CD4-positive, alpha-beta T cell treated with Interleukin-4 for 4 hours (primary cell): ENCODE data around the gene LRRC8A.
"Not testable (repeated sequence)": the region's sequence is repeated elsewhere in the genome, so short reads cannot be mapped to it uniquely, and the experiment has no call there.

Source experiments
- DNase-seq: peaks from one replicate; pipeline ENCODE4 v3.0.0-alpha.2; 2020

The LRRC8A gene

DNA sequence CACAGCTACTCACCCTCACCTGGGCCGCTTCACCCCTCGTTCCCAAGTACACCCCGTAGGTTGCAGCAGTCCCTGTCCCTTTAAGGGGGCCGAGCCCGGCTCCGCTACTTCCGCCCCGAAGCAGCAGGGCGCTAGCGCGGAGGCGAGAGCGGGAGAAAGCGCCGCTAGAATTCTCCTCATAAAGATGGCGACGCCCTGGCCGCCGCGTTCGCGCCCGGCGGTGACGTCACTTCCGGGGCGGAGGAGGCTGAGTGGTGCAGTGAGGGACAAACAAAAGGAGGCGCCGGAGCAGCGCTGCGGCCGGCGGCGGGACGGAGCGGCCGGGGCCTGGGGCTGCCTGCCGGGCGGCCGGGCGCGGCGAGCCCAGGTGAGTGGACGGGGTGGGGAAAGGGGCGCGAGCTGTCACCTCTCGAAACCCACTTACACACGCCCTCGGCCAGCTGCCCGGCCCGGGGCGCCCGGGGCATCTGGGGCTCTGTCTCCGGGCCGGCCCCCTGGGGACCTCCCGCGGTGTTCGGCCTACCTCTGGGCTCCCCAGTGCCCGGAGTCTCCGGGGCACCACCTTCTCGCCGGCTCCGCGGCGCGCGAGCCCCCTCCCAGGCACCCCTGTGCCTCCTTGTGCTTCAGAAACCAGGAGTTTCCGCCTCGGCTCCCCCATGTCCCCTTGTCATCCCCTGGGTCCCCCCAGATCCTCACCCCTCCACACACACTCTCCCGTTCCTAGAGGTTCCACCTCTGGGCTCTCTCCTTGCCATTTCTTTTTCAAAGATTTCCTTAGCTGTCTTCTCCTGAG is at the start of gene LRRC8A, which contains the start of gene KYAT1:
Gene LRRC8A, plus strand, starts transcription at position 250 of the 793 bp plus-strand sequence. CDS start 25,032 bp downstream, outside the sequence.
Gene KYAT1, minus strand, starts transcription at position 67 of the 793 bp plus-strand sequence. CDS start 36,545 bp downstream, outside the sequence.
- peak; percentile 97 for DNase-seq

DNA sequence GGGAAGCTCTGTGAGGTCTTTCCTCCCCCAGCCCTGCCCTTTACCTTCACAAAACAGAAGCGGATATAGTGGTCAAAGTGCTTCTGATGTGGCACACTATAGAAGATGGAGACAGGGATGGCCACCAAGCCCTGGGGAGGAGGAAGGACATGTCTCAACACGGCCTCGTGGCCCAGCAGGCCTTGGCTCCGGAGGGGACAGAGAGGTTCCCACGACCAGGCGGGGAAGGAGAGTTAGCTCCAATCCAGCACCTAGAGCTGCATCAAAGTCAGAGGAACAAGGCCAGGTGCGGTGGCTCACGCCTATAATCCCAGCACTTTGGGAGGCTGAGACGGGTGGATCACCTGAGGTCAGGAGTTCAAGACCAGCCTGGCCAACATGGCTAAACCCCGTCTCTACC is 48.2 kb upstream of the LRRC8A start:
- DNase-seq, result no peak

DNA sequence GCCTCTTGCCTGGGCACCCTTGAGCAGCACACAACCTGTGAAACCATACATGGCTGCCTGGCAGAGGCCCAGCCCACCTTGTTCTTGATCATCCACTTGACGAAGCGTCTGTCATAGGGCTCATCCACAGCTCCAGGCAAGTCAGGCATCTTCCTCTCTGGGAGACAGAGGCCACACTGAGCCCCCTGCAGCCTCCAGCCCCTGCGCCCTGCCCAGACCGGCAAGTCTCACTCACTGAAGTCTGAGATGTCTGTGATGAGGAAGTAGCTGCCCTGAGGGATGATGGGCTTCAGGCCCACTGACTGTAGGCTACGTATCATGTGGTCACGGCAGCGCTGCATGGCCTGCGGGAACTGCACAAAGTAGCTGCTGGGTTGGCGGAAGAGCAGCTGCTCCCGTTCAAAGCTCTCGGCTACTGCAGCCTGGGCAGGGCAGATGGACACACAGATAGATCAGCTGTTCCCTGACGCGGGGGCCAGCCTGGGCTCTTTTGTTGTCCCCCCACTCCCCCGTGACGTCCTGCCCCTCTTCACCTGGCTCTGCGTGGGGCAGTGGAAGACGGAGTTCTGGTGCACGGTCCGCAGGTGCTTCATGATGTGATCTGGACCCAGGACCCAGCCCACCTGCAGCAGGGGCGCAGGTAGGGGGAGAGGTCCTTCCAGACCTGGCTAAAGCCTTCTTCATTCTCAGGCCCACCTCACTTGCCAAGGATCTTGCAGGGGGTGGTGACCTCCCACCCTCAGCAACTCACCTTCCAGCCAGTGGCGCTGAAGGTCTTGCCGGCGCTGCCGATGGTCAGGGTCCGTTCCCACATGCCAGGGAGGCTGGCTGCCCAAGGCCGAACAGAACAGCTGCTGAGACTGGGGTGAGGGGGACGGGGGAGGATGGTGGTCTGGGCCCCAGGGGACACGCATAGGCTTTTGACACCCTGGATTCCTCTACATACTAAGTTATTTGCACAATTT is 46.4 kb upstream of the LRRC8A start:
- no peak for DNase-seq

DNA sequence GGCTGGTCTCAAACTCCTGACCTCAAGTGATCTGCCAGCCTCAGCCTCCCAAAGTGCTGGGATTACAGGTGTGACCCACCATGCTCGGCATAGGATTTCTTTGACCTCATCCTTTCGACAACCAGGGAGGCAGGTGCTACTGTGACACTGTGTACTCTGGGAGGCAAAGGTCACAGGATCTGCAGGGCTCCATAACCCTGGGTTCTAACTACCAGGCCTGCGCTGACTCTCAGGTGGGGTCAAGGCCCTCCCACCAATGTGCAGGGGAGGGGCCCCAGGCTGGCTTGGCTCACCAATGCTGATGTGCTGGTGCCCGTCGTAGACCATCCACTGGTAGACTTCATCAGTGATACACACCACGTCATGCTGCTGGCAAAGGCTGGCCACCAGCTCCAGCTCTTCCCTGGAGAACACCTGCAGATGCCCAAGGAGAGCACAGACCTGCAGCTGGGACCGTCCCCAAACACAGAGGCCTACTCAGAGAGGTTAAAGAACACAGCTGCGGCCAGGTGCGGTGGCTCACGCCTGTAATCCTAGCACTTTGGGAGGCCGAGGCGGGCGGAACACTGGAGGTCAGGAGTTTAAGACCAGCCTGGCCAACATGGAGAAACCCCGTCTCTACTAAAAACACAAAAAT is 45.3 kb upstream of the LRRC8A start:
- no peak for DNase-seq

DNA sequence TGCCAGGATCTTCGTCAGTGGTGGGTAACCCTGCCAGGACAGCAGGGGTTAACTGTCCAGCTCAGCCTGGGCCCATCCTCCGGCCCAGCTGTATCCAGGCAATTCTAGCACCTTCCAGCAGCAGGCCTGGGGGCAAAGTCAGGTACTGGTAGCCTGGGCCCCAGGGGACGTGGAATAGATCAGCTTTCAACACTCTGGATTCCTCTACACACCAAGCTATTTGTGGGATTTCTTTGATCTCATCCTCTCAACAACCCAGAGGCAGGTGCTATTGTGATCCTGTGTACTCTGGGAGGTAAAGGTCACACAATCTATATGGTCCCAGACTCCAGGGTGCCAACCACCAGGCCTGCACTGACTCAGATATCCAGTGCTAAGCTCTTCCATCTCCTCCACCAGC is 43.6 kb upstream of the LRRC8A start:
- no peak for DNase-seq

DNA sequence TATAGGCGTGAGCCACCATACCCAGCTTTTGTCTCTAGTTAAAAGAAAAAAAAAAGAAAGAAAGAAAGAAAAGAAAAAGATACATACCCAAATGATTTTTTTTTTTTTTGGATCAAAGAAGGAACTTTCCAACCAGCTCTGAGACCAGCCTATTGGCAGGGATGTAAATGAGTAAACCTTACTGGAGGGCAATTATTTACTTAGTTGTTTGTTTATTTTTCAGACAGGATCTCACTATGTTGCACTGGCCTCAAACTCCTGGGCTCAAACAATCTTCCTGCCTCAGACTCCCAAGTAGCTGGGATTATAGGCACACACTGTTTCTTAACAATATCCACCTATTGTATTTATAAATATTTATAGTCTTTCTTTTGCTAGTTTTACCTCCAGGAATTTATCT is 41.4 kb upstream of the LRRC8A start:
- DNase-seq, result no peak

DNA sequence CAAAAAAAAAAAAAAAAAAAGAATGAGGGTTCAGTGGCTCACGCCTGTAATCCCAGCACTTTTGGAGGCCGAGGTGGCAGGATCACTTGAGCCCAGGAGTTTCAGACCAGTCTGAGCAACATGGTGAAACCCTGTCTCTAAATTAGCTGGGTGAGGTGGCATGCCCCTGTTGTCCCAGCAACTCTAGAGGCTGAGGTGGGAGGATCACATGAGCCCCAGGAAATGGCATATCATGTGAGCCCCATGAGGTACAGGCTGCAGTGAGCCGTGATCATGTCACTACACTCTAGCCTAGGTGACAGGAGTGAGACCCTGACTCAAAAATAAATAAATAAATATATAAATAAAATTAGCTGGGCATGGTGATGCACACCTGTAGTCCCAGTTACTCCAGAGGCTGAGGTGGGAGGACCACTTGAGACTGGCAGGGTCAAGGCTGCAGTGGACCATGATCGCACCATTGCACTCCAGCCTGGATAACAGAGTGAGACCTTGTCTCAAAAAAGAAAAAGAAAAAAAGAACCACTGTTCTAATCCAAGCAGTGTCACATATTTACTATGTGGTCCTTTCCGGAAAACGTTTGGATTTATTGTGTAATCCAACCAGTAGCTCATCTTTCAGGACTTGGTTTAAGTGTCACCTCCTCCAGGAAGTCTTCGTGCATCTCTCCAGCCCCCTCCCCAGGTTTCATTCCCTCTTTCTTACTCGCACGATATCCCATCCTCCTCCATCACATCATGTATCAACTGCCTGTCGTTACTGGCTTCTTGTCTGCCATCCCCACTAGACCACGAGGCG is 40.0 kb upstream of the LRRC8A start:
- no peak for DNase-seq

DNA sequence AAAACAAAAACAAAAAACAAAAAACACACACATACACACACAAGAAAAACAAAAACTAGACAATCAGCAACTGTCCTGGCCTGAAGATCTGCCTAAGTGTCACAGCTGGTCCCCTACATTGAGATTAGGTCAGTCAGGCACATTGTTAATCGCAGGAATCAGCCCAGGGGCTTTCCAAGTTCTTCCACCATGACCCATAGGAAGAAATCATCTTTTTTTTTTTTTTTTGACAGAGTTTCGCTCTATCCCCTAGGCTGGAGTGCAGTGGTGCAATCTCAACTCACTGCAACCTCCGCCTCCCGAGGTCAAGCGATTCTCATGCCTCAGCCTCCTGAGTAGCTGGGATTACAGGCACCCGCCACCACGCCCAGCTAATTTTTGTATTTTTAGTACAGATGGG is 38.8 kb upstream of the LRRC8A start:
- DNase-seq, result not testable (repeated sequence)

DNA sequence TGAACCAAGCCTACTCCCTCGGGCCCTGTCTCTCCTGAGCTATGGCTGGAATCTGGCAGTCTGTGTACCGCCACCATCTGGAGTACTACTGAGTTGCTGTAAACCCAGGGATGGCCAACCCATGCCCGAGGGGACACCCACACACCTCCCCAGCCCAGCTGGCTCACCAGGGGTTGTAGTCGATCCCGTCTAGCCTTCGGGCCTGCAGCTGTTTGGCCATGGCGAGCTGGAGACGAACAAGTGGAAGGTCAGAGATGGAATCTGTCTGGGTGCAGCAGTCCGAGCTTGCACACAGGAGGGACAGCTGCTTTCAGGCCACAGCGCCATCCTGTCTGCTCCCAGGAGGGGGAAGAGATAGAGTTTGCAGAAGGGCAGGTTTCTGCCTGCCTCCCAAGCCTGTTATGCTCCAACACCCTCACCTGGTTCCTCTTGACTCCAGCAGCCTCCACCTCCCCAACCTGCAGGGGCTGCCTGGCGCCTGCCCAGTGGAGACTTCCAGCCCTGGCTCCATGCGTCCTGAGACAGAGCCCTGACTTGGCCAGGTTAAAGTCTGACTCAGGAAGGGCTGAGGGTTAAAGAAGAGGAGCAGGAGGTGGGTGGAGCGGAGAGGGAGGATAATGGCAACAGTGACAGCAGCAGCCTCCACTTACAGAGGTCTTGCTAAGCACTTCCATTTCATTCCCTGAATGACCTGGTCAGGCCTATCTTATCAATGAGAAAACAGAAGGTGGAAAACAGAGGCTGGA is 36.6 kb upstream of the LRRC8A start:
- no peak for DNase-seq

DNA sequence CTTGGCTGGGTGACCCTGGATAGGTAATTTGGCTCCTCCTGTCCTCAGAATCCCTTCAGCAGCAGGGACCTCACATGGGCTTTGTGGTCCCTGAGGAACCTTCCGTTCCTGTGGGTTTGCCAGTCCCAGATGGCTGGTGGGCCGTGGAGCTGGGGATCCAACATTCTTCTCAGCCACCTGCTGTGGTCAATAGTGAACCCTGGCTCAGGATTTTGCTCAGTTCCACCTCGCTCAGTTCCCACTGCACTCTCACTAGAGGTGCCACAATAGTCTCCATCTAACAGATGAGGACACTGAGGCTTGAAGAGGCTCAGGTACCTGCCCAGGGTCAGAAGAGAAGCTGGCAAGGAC is 35.3 kb upstream of the LRRC8A start:
- DNase-seq, result no peak

DNA sequence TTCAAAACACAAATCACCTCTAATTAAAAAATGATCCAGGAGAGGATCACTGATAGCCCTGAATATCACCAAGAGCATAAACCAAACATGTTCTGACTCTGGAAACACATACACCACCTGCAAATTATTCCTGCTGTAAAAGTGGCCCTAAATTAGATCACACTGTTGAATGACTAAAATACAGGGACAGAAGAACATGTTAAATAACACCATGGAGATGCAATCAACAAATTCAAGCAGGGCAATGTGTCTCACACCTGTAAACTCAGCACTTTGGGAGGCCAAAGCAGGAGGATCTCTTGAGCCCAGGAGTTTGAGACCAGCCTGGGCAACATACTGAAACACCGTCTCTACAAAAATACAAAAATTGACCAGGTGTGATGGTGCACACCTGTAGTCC is 34.1 kb upstream of the LRRC8A start:
- no peak for DNase-seq

DNA sequence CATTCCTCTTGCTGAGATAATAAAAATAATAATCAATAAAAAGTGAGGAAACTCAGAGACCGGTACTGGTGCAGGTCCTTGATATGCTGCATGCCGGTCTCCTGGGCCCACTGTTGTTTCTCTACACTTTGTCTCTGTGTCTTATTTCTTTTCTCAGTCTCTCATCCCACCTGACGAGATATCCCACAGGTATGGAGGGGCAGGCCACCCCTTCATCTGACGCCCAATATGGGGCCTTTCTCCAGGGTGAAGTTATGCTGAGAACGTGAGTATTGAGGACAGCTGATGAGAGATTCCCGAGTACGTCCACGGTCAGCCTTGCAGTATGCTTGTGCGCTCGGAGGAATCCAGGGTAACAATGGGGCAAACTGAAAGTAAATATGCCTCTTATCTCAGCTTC is 30.9 kb upstream of the LRRC8A start:
- not testable (repeated sequence) for DNase-seq

DNA sequence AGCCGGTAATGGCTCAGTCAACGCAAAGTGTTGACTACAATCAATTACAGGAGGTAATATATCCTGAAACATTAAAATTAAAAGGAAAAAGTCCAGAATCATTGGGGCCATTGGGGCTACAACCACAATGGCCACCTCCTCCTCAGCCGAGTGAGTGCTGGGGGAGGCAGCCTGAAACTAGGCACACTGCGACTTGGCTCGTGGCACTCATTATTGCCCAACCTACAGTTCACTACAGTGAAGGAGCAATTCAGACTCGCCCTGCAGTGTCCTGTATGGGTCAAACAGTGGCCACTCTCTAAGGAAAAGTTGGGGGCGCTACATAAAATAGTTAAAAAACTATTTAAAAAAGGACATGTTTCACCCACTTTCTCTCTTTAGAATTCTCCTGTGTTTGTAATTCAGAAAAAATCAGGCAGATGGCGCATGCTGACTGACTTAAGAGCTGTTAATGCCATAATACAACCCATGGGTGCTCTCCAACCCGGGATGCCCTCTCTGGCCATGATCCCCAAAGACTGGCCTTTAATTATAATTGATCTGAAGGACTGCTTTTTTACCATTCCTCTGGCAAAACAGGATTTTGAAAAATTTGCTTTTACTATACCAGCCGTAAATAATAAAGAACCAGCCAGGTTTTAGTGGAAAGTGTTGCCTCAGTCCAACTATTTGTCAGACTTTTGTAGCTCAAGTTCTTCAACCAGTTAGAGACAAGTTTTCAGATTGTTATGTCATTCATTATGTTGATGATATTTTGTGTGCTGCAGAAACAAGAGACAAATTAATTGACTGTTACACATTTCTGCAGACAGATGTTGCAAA is 29.9 kb upstream of the LRRC8A start:
- peak; percentile 10 for DNase-seq

DNA sequence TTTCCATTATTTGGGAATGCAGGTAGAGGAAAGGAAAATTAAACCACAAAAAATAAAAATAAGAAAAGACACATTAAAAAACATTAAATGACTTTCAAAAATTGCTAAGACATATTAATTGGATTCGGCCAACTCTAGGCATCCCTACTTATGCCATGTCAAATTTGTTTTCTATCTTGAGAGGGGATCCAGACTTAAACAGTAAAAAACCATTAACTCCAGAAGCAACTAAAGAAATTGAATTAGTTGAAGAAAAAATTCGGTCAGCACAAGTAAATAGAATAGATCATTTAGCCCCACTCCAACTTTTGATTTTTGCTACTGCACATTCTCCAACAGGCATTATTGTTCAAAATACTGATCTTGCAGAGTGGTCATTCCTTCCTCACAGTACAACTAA is 29.3 kb upstream of the LRRC8A start:
- not testable (repeated sequence) for DNase-seq

DNA sequence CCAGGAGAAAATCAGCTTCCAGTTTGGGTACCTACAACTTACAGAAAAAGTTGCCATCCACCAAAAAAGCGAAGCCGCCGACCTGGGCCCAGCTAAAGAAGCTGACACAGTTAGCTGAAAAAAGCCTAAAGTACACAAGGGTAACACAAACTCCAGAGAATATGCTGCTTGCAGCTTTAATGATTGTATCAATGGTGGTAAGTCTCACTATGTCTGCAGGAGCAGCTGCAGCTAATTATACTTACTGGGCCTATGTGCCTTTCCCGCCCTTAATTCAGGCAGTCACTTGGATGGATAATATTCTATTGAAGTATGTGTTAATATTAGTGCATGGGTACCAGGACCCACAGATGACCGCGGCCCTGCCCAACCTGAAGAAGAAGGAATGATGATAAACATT is 27.5 kb upstream of the LRRC8A start:
- DNase-seq, result not testable (repeated sequence)

DNA sequence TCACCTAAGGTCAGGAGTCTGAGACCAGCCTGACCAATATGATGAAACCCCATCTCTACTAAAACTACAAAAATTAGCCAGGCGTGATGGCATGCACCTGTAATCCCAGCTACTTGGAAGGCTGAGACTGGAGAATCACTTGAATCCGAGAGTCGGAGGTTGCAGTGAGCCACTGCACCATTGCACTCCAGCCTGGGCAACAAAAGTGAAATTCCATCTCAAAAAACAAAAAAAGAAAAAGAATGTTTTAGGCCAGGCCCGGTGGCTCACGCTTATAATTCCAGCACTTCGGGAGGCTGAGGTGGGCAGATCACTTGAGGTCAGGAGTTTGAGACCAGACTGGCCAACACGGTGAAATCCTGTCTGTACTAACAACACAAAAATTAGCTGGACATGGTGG is 23.5 kb upstream of the LRRC8A start:
- not testable (repeated sequence) for DNase-seq

DNA sequence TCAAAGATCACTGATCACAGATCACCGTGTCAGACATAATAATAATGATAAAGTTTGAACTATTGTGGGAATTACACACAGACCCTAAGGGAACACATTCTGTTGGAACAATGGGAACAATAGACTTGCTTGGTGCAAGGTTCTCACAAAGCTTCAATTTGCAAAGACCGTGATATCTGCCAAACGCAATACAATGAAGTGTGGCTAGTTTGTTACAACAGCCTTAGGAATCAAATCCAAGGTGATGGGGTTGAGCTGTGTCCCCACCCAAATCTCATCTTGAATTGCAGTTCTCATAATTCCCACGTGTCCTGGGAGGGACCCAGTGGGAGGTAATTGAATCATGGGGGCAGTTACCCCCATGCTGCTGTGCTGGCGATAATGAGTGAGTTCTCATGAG is 21.0 kb upstream of the LRRC8A start:
- no peak for DNase-seq

DNA sequence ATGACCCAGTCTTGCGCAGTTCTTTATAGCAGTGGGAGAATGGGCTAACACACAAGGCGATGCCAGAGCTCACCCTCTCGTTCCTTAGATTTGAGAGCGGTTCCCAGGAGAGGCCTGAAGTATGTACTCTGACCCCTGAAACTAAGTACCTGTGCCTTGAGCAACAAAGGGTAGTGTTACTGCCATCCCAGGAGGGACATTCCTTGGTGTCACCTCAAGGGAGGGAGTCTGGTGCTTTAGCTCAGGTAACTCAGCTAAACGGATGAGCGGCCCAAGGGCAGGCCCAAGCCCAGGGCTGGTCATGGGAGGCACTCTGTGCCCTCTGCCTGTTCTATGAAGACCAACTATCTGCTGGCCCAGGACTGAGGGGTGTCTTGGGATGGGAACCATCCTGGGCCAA is 20.4 kb upstream of the LRRC8A start:
- DNase-seq, result no peak

DNA sequence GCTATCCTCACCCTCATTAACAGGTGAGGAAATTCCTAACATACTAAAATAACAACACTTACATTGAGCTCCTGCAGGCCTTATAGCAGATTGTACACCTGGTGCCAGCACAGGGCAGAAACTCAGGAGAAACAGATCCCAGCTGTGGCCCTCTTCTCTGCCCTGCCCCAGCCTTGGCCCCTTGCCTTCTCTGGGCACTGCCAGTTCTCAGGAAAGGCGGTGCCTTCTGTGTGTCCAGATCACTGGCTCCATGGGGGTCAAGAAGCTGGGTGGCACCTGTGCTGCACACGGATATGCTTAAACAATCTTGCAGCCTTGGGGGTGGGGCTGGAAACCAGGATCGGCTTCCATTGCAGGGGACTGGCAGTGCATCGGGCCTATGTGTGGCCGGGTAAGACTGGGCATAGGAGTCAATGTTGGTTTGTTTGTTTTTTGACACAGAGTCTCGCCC is 19.5 kb upstream of the LRRC8A start:
- no peak for DNase-seq

DNA sequence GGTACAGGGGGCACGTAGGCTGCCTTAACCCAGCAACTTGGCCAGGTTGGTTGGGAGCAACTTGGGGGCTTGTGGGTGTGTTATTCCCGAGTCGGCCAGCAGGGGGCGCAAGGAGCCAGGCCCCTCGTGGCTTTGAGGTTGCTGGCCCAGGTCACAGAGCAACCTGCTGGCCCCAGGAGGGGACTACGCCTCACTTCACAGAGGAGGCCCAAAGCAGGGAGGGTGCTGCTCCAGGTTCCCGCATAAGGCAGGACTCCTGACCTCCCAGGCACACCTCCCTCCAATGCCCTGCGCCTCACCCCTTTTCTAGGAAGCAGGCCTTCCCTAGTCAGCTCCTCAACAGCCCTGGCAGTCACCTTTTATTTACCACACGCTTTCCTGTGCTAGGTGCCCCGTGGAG is 18.3 kb upstream of the LRRC8A start:
- peak; percentile 74 for DNase-seq
